ENCODE results near the gene JAML.

- no peak for TF ChIP-seq POLR2A (IDR thresholded peaks at IDR 0.05)
- no peak for TF ChIP-seq CTCF (IDR thresholded peaks at IDR 0.05)
Measured at GRCh38 chr11:118238421-118238820, 13.6 kb upstream of the JAML start.

All from heart left ventricle (tissue), 13 donors.